Measurements from ENCODE around the gene VPS36. TPM values are rescaled to one million over a fixed set of nuclear protein-coding genes. Genes with fewer than 3 reads are reported as not detected.
"Not testable (repeated sequence)": the region's sequence is repeated elsewhere in the genome, so short reads cannot be mapped to it uniquely, and the experiment has no call there.

VPS36 gene
- total and polyA plus RNA-seq, 9 of the 15 experiments (the other 6 are each of a cell fraction or from before 2014, with no cell fraction given), result 8.4 to 30.6 (median 23.7) TPM

DNA sequence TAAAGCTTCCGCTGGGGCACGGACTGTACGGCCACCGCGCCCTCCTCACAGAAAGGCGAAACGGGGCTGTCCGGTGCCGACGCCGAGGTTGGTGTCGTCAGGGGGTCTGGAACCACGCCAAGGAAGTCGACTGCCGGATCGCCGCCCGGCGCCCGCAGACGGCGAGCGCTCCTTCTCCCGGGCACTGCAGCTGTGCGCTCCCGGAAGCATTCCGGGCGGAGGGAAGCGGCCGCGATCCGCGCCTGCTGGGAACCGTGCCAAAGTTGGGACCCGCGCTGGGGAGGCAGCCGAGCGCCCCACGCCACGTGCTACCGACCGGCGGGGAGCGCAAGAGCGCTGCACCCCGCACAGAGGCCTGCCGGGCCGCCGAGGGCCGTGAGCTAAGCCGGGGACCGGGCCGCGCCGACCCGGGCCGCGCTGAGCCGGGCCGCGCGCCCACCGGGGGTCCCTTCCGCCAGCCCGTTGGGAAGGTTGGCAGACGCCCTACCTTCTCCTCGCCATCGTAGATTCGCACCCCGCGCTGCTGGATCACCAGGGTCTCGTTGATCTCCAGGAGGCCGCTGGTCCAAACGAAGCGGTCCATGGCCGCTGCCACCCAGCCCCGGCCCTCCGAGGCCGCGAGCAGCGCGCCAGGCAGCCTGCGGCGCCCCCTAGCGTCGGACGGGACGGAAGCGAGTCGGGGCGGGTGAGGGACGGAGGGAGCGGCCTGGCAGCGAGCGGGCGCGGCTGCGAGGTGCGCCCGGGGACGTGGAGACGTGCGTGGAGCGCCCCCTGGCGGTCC is at the start of gene VPS36 (continued):
- TF ChIP-seq, protein P1, sequence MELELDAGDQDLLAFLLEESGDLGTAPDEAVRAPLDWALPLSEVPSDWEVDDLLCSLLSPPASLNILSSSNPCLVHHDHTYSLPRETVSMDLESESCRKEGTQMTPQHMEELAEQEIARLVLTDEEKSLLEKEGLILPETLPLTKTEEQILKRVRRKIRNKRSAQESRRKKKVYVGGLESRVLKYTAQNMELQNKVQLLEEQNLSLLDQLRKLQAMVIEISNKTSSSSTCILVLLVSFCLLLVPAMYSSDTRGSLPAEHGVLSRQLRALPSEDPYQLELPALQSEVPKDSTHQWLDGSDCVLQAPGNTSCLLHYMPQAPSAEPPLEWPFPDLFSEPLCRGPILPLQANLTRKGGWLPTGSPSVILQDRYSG (tag; conservative IDR thresholded peaks at IDR 0.05; ENCODE audit: low read depth), result no peak
- TF ChIP-seq CHD2 (IDR thresholded peaks at IDR 0.05; ENCODE audit: low read depth, low read length), result no peak
- TF ChIP-seq RFX1 (IDR thresholded peaks at IDR 0.05), result no peak
- no peak for TF ChIP-seq PPARD (CRISPR knock-in tag; IDR thresholded peaks at IDR 0.05)
- TF ChIP-seq ELF4 (CRISPR knock-in tag; IDR thresholded peaks at IDR 0.05), result no peak
- TF ChIP-seq GTF2A2 (tag; IDR thresholded peaks at IDR 0.05), result no peak

DNA sequence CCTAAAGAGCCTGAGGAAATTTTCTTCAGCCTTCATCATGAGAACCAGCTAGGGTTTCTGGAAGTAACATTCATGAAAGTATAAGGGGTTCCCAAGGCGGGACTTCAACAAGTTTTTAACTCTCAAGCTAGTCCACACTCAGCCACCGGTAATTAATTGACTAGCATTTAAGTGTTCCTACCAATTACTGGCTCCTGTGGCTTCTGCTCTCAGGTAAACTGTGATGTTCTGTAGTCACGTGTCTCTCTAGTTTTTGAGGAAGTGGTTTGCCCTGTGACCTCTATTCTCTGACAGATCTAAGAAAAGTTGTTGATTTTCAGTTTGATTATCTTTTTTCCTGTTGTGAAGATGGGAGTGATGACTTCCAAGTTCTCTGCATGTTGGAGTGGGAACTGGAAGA is 47.5 kb upstream of the VPS36 start:
- H4K20me1 ChIP-seq (replicated peaks; ENCODE audit: control insufficient read depth, insufficient read depth, low read length); H3K36me3 ChIP-seq (ENCODE audit: control insufficient read depth, insufficient read depth, low read length); H3K9me3 ChIP-seq (replicated peaks; ENCODE audit: control insufficient read depth, insufficient read depth, low read depth, low read length); H3K4me3 ChIP-seq; H3K9me1 ChIP-seq (ENCODE audit: control insufficient read depth, insufficient read depth, low read length); H2AFZ ChIP-seq (ENCODE audit: low read depth, low read length); H3K9ac ChIP-seq (ENCODE audit: insufficient read depth in 1 of 2, low read depth in 2 of 2, low read length in 2 of 2); FAIRE-seq; H3K27ac ChIP-seq (ENCODE audit: extremely low read depth, low read depth, low read length); intact Hi-C loops (cut with micrococcal nuclease); H3K79me2 ChIP-seq (ENCODE audit: control insufficient read depth, insufficient read depth, low read length); H3K4me2 ChIP-seq (ENCODE audit: insufficient read depth, low read length); H3K4me1 ChIP-seq (replicated peaks in 1 of 2; ENCODE audit: control insufficient read depth in 2 of 2, insufficient read depth in 2 of 2, low read length in 2 of 2); CTCF ChIA-PET (ENCODE audit: low intra/inter-chr PET ratio); BruUV-seq (replicated peaks); ATAC-seq; POLR2A ChIA-PET; H3K27me3 ChIP-seq (ENCODE audit: control insufficient read depth in 2 of 2, insufficient read depth in 2 of 2, low read length in 2 of 2); DNase-seq (ENCODE audit: extremely low read depth in 1 of 4, low spot score in 3 of 4): not testable (repeated sequence)
- TF ChIP-seq RAD51 (IDR thresholded peaks at IDR 0.05; ENCODE audit: borderline replicate concordance, low read depth), result 0 out of 2 replicates have a peak, but pooled peaks have one; percentile 11
- in situ Hi-C loops (cut with MboI), result loop anchor here (5.0 kb wide), 1 partner anchor 171 kb away; no protein-coding TSS in a partner anchor
- 36% methylated on average over 2 of the region's 3 CpGs for WGBS (ENCODE audit: insufficient coverage, low coverage, missing lambda C conversion rate)
